ENCODE results near the gene HAPLN1.
A peak's percentile ranks its signal among the peaks of the same experiment; 100 is the strongest.
"Not testable (repeated sequence)": the region's sequence is repeated elsewhere in the genome, so short reads cannot be mapped to it uniquely, and the experiment has no call there.

Gene HAPLN1

GRCh38 chr5:83720836-83721537 is at the start of gene HAPLN1:
TSS of gene HAPLN1 (minus strand) at chr5:83720855. CDS start at chr5:83673523, 47,332 bp downstream.
- no peak for DNase-seq

GRCh38 chr5:83767409-83767992 is 46.8 kb upstream of the HAPLN1 start:
- peak; percentile 9 for DNase-seq

GRCh38 chr5:83764101-83764500 is 43.4 kb upstream of the HAPLN1 start:
- DNase-seq = no peak

- DNase-seq = no peak
Measured at GRCh38 chr5:83760579-83760978, 39.9 kb upstream of the HAPLN1 start.

- DNase-seq = no peak
Measured at GRCh38 chr5:83752700-83753099, 32.0 kb upstream of the HAPLN1 start.

DNA sequence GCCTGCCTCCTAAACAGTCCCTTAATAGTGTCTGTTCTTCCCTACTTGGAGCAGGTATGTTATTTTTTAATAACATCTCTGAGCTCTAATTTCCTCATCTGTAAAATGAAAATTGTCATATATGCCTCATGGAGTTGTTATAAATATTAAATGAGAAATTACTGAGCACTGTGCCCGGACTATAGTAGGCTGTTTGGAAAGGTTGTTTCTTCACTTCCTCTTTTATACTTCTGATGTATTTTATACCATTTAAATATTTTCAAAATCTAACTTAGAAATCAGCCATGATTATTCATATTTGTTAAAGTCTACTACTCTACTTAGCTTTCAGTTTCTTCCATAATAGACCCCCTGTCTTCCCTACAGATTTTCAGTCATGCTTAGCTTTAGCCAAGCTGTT is 30.5 kb upstream of the HAPLN1 start:
- DNase-seq = no peak

DNA sequence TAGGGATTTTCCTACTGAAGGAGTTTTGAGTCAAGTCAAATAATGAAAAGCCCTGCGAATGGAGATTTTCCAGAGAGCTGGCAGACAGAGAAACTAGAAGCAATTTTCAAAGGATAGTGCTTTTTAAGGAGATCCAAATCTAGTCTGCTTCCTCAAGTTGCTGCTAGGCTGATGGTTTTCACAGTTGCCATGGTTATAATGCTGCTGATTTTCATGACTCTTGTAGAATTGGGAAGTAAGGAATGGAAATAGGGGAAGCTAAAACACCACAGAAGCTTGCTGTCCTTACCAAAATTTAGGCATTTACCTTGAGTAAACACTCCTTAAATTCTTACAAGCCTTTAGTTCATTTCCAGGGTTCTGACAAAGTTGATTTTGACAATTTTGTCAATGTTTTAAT is 30.1 kb upstream of the HAPLN1 start:
- DNase-seq = no peak

DNA sequence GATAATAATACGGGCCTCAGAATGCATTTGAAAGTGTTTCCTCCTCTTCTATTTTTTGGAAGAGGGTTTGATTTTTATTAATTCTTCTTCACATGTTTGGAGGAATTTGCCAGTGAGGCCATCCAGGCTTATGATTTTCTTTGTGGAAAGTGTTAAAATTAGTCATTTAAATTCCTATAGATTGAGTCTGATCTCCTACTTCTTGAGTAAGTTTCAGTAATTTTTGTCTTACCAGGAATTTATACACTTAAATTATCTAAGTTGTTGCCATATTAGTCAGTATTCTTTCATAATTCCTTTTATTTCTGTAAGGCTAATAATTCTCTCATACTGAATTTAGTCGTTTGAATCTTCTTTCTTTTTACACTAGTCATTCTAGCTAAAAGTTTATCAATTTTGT is 25.2 kb upstream of the HAPLN1 start:
- no peak for DNase-seq

- peak; percentile 38 for DNase-seq
Measured at GRCh38 chr5:83744821-83745220, 24.2 kb upstream of the HAPLN1 start.

DNA sequence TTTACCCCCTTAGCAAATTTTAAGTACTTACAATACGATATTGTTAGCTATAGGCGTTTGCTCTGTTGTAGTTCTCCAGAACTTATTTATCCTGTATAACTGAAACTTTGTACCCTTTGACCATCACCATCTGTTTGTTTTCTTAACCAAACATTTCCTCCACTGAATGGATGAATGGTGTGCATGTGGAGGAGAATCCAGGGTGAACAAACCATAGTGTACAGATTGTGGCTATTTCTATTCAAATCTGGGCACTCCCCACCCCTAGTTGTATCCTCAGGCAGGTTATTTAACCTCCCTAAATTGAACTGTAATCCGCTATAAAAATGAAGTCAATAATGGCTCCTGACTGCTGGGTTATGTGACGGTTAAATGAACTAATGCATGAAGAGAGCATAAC is 21.4 kb upstream of the HAPLN1 start:
- DNase-seq = no peak

DNA sequence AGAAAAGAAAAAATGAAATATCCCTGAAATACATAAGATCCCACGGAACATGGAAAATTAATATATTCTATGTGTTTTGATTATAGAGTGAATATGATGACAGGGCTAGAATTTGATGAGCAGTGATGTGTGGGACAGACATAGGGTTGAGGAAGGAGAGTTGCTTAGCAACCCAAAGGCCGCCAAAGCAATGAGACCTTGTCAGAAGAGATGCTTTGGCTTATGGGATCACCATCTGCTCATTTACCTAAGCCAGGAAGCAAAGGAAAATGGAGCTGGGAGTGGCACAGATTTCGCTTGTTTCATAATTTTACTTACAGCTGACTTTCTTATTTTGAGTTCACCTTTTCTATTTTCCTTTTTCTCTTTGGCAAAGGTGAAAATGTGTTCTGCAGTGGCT is 20.9 kb upstream of the HAPLN1 start:
- peak; percentile 59 for DNase-seq

- DNase-seq = peak; percentile 53
Measured at GRCh38 chr5:83740741-83741140, 20.1 kb upstream of the HAPLN1 start.

- DNase-seq = not testable (repeated sequence)
Measured at GRCh38 chr5:83736169-83736568, 15.5 kb upstream of the HAPLN1 start.

GRCh38 chr5:83735058-83735457 is 14.4 kb upstream of the HAPLN1 start:
- not testable (repeated sequence) for DNase-seq

DNA sequence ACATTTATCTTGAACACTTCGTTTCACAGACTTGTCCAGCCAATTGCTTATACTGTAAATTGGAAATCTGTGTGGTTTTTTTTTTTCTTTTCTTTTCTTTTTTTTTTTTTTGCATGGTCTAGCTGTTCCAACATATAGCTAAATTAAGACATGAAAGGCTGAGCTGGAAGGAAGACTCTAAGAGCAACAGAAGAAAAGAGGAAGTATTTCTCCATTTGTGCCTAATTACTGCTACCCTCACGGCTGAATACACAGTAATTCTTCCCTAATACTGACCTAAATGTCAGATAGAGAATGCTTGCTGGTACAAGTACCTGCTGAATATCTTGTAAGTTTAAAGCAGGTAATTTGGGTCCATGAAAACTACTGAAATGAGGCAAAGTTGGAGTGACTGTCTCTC is 11.0 kb upstream of the HAPLN1 start:
- peak; percentile 73 for DNase-seq

DNA sequence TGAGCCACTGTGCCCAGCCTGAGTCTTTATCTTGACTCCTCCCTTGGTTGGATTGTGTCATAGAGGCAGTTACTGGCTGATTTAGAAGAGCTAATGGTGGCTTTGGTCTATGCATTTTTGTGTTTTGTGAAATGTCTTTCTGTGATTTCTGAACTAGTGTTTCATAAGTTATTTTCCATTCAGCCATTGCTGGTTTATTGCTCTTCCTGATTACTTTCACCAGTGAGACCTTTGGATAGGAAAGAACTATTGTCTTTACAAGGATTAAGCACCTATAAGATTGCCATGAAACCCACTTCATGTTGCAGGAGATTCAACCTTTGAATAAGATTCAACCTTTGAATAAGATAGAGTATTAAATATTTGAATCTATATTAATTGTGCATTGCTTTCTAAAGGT is 8.7 kb upstream of the HAPLN1 start:
- DNase-seq = no peak

DNA sequence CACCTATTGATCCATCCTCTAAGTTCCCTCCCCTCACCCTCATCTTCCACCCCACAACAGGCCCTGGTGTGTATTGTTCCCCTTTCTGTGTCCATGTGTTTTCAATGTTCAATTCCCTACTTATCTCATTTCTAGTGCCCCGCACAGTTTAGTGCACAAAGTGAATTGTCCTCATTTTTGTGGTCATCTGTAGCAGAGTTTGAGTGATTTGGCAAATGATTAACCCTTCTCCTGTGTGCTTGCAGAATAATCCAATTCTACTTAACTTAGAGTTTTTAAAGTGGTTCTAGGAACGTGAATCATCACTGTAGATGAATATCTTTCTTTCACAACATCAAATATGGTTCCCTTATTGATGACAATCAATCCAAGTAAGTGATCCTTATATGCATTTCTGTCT is 6.3 kb upstream of the HAPLN1 start:
- no peak for DNase-seq

DNA sequence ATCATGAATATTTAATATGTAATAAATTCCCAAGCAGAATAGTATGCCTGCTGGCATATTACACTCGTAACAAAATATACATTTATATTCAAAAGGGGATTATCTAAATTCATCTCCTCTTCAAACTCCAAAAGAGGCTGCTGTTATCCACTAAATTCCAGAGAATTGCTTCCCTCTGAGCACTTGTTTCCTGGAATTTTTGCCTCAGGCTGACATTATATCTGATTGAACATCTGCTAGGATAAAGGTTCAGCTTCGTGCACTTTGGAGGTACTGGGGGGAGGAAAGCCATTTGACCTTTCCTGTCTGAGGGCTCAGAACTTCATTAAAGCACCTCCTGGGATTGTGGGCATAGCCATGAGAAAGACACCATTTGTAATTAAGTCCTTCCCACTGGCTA is 4.3 kb upstream of the HAPLN1 start:
- no peak for DNase-seq

DNA sequence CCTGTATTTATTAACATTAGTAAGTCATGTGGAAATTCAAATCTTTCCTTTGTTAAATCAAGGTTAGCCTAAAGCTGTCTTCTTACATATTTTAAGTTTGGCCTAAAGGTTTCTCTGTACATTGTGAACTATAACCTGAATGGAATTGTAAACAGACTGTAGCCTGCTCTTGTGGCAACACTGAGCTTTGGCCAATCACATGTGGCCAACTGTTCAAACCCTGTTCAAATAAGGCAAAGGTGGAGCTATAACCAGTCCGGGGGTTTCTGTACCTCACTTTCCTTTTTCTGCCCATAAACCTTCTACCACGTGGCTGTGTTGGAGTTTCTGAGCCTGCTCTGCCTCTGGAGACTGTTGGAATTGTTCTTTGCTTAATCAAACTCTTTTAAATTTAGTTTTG is 3.3 kb upstream of the HAPLN1 start:
- DNase-seq = no peak

DNA sequence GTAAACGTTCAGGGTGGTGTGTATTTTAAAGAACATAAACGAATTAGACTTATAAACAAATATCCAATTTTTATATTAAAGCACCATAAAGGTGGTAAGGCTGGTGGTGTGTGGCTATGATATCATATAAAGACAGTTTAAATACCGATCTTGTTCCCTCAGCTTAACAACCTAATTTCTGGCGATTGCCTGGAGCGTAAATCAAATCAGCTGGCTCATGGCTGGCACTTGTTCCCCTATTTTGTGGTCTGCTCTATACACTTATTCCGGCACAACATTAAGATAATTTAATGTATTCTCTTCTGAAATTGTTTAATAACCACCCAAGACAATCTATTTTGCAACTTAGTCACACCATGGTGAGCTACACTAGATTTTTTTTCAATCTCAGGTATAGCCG is 2.4 kb upstream of the HAPLN1 start:
- no peak for DNase-seq

- peak; percentile 71 for DNase-seq
Measured at GRCh38 chr5:83721953-83722901, 1.6 kb upstream of the HAPLN1 start.

- DNase-seq = no peak
Measured at GRCh38 chr5:83718936-83719495, 1.6 kb downstream of the HAPLN1 start.

GRCh38 chr5:83718195-83718825 is 2.3 kb downstream of the HAPLN1 start:
- peak; percentile 78 for DNase-seq

Data from RPMI8226 (cell line).